Body of pancreas (tissue), 4 donors: ENCODE data around the gene ATPAF2.

Source experiments
- CTCF ChIP-seq, 7 experiments: fragments of 450-650 bp in 4 of 7; fragments of 200-600 bp in 3 of 7; sonication (generic) in 3 of 7; IDR thresholded peaks; one replicate each; pipeline ENCODE4 v1.5.1; 2016 to 2019; ENCODE audit warnings: antibody characterized with exemption in 7 of 7
- POLR2A ChIP-seq, 3 donors: fragments of 450-650 bp; IDR thresholded peaks; one replicate each; pipeline ENCODE4 v1.6.1; 2016; ENCODE audit warnings: antibody characterized with exemption in 3 of 3, mild to moderate bottlenecking in 2 of 3

GRCh38 chr17:17982801-17983200 lies 56.2 kb downstream of the ATPAF2 start:
- no peak for TF ChIP-seq CTCF (IDR thresholded peaks at IDR 0.05)
- TF ChIP-seq POLR2A (IDR thresholded peaks at IDR 0.05): no peak
